ENCODE data around the gene EML4. TPM values are rescaled to one million over a fixed set of nuclear protein-coding genes. Genes with fewer than 3 reads are reported as not detected.

Gene EML4
- total and polyA plus RNA-seq, 9 of the 15 experiments (the other 6 are each of a cell fraction or from before 2014, with no cell fraction given) = 14.7 to 48.3 (median 36.5) TPM

DNA sequence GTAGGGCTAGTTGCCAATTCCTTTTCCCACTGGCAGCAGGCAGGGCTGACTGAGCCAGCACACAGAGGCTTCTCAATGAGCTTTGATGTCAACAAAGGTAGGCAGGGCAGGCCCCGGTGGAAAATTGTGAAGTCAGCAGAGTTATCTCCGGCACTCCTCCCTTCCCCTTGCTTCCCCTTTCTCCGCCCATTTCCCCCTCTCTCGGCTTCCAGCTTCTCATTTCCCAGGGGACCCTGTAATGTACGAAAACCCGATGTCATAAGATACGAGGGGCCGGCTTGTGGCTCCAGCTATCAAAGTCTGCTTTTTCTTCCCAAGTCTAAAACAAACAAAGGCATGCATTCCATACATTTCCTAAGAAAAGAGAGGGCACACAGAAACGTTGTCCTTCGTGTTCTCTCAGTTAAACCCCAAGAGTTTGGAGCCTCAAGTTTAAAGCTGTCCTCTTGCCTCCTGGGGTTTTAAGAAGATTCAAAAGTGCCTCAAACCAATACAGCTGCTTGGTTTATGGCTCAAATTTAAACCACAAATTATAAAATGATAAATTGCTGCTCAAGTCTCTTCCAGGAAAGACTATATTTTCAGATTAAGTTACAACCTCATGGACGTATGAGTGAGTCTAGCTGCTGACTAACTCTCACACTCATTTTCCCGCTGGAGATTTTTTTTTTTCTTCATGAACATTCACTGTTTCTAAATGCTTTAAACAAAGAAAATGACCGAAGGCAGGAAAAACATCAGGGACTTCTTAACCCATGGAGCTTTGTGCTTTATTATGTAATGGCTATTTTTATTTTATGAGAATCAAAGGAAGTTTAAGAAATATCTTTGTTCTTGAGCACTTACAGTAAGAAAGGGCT, 27.2 kb upstream of the EML4 start (continued):
- 0 out of 2 replicates have a peak, but pooled peaks have one; percentile 24 for TF ChIP-seq JUND (IDR thresholded peaks at IDR 0.05; ENCODE audit: borderline replicate concordance, low read depth, low read length)
- no peak for TF ChIP-seq JUND (tag; IDR thresholded peaks at IDR 0.05; ENCODE audit: borderline replicate concordance, low read depth, low read length)
- TF ChIP-seq RCOR1 (IDR thresholded peaks at IDR 0.05; ENCODE audit: borderline replicate concordance in 1 of 2, low read depth in 2 of 2, low read length in 2 of 2) = 0 out of 4 replicates have a peak, but pooled peaks of 1 of the 2 experiments have one; percentile 11
- TF ChIP-seq NR2C2 (CRISPR knock-in tag; IDR thresholded peaks at IDR 0.05) = no peak
- TF ChIP-seq NR2C2 (tag; IDR thresholded peaks at IDR 0.05) = no peak
- TF ChIP-seq YY1 (IDR thresholded peaks at IDR 0.05; ENCODE audit: borderline replicate concordance in 1 of 3, control insufficient read depth in 1 of 3, extremely low read depth in 1 of 3, insufficient read depth in 3 of 3, insufficient read length in 1 of 3, insufficient replicate concordance in 2 of 3, low read depth in 1 of 3, low read length in 2 of 3) = peak in 1 of 3 experiments; percentile 32
- no peak for TF ChIP-seq NR2C1 (IDR thresholded peaks at IDR 0.05)
- TF ChIP-seq NR2C1 (tag; IDR thresholded peaks at IDR 0.05) = no peak
- TF ChIP-seq CTBP1 (IDR thresholded peaks at IDR 0.05; ENCODE audit: borderline replicate concordance) = 0 out of 2 replicates have a peak, but pooled peaks have one; percentile 25
- TF ChIP-seq PHF20 (IDR thresholded peaks at IDR 0.05; ENCODE audit: partially characterized antibody) = no peak
- TF ChIP-seq CXXC5 (CRISPR knock-in tag; IDR thresholded peaks at IDR 0.05) = 0 out of 2 replicates have a peak, but pooled peaks have one; percentile 30
- no peak for TF ChIP-seq CUX1 (CRISPR knock-in tag; IDR thresholded peaks at IDR 0.05)
- TF ChIP-seq HCFC1 (IDR thresholded peaks at IDR 0.05; ENCODE audit: low read depth, low read length) = no peak
- TF ChIP-seq LEF1 (IDR thresholded peaks at IDR 0.05) = peak; percentile 20; the same call in 1 of the 2 replicates
- TF ChIP-seq SIX5 (IDR thresholded peaks at IDR 0.05; ENCODE audit: borderline replicate concordance in 1 of 2, insufficient read depth in 1 of 2, low read depth in 1 of 2, low read length in 2 of 2) = no peak
- TF ChIP-seq, protein P1, sequence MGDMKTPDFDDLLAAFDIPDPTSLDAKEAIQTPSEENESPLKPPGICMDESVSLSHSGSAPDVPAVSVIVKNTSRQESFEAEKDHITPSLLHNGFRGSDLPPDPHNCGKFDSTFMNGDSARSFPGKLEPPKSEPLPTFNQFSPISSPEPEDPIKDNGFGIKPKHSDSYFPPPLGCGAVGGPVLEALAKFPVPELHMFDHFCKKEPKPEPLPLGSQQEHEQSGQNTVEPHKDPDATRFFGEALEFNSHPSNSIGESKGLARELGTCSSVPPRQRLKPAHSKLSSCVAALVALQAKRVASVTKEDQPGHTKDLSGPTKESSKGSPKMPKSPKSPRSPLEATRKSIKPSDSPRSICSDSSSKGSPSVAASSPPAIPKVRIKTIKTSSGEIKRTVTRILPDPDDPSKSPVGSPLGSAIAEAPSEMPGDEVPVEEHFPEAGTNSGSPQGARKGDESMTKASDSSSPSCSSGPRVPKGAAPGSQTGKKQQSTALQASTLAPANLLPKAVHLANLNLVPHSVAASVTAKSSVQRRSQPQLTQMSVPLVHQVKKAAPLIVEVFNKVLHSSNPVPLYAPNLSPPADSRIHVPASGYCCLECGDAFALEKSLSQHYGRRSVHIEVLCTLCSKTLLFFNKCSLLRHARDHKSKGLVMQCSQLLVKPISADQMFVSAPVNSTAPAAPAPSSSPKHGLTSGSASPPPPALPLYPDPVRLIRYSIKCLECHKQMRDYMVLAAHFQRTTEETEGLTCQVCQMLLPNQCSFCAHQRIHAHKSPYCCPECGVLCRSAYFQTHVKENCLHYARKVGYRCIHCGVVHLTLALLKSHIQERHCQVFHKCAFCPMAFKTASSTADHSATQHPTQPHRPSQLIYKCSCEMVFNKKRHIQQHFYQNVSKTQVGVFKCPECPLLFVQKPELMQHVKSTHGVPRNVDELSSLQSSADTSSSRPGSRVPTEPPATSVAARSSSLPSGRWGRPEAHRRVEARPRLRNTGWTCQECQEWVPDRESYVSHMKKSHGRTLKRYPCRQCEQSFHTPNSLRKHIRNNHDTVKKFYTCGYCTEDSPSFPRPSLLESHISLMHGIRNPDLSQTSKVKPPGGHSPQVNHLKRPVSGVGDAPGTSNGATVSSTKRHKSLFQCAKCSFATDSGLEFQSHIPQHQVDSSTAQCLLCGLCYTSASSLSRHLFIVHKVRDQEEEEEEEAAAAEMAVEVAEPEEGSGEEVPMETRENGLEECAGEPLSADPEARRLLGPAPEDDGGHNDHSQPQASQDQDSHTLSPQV (IDR thresholded peaks at IDR 0.05) = 0 out of 2 replicates have a peak, but pooled peaks have one; percentile 48
